ENCODE results near the gene CASKIN2.

GRCh38 chr17:75530837-75531720 is 15.7 kb upstream of the CASKIN2 start:
- TF ChIP-seq CTCF (IDR thresholded peaks at IDR 0.05) (no peak), POLR2A (IDR thresholded peaks at IDR 0.05) (no peak)
